ENCODE measurements around the gene LYG1.

Gene LYG1

GRCh38 chr2:99261242-99261641 lies 39.8 kb downstream of the LYG1 start:
- no peak for DNase-seq

- no peak for DNase-seq
Measured at GRCh38 chr2:99260184-99260583, 40.8 kb downstream of the LYG1 start.

GRCh38 chr2:99259465-99259864 lies 41.5 kb downstream of the LYG1 start:
- no peak for DNase-seq

- no peak for DNase-seq
Measured at GRCh38 chr2:99256677-99257076, 44.3 kb downstream of the LYG1 start.

GRCh38 chr2:99255491-99256318 lies 45.3 kb downstream of the LYG1 start, which contains the start of gene LYG2:
Gene LYG2, minus strand, starts transcription at chr2:99255666. Its CDS starts 1,406 bp downstream, at chr2:99254260.
- no peak for DNase-seq

- no peak for DNase-seq
Measured at GRCh38 chr2:99249951-99250350, 51.0 kb downstream of the LYG1 start.

GRCh38 chr2:99242151-99242550 lies 58.8 kb downstream of the LYG1 start:
- no peak for DNase-seq

- no peak for DNase-seq
Measured at GRCh38 chr2:99240431-99240830, 60.6 kb downstream of the LYG1 start.

- no peak for DNase-seq
Measured at GRCh38 chr2:99238599-99238998, 62.4 kb downstream of the LYG1 start.
